Measurements from ENCODE around the gene DPYSL3.

The DPYSL3 gene

GRCh38 chr5:147406636-147407035, 103.2 kb downstream of the DPYSL3 start:
- FAIRE-seq: no peak
- no peak for DNase-seq (ENCODE audit: low spot score)

GRCh38 chr5:147404706-147405105, 105.2 kb downstream of the DPYSL3 start:
- FAIRE-seq: no peak
- no peak for DNase-seq (ENCODE audit: low spot score)

DNA sequence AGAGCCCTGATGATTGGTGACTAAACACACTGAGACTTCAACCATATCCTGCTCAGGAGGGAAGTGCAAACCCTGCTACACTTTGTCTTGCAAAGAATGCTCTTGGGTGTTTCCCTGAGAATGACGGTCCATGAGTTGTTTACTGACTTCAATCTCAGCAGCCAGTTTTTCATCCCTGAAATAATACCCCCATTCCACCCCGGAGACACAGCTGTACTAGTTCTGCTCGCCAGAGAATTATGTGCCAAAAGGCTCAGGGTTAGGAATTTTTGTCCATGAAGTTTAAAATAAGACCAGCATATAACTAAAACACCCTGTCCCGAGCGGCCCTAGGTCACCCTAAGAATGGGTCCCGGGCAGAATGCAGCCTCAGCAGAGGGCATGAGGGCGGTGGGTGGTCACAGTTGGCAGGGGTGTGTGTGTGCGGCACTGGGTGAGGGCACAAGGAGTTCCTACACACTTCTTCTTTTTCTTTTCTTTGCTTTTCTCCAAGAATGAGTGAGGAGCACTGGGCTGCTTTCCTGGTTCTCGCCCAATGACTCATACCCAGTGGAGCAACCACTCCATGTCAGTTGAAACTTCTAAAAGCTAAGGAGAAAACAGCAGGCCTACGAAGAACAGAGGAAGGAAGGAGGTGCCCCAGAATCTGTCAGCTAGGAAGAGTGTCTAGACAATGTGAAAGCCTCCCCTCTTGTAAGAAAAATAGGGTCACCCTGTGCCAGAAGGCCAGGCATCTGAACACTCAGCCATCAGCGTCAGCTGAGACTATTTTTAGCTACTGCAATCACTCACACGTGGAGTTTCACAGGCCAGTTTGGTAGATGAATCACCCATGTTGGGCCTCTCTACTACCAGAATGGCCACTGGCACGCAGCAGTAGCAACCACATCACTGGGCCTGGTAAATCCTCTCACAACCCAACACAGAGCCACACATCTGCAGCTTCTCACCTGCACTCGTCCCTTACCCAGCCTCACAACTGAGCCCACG, 105.9 kb downstream of the DPYSL3 start:
- FAIRE-seq: peak; percentile 89
- DNase-seq (ENCODE audit: low spot score): peak; percentile 86

GRCh38 chr5:147400881-147401280, 109.0 kb downstream of the DPYSL3 start:
- DNase-seq (ENCODE audit: low spot score): no peak

DNA sequence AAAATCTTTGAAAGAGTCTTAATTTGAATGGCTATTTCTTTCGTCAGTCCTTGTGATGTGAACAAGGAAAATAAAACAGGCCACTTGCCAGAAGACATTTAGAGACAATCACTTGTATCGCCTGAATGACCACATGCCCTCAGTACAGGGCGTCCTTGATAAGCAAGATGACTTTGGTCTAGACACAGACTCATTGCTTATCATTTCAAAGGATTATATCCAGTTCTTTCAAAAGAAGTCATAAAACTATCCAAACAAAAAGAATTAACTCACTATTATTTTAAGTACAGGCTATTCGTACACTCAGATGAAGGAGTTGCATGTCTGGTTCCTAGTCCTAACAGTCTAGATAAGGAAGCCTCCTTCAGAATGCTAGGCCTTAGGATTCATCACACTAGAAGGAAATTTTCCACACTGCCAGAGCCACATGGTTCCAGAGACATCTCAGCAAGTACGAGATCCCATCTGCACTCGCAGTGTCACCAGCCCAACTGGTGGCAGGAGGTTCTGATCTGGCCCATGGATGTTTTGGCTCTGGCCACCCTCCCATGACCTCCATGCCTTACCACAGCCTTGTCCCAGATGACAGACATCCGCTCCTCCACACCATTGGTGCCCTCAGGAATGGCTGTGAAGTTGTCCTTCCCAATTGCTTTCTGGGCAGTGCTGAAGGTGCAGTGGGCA, 109.6 kb downstream of the DPYSL3 start:
- no peak for FAIRE-seq
- DNase-seq (ENCODE audit: low spot score): no peak

More at GRCh38 chr5:147400881-147401280, 109.0 kb downstream of the DPYSL3 start:
- no peak for FAIRE-seq

DNA sequence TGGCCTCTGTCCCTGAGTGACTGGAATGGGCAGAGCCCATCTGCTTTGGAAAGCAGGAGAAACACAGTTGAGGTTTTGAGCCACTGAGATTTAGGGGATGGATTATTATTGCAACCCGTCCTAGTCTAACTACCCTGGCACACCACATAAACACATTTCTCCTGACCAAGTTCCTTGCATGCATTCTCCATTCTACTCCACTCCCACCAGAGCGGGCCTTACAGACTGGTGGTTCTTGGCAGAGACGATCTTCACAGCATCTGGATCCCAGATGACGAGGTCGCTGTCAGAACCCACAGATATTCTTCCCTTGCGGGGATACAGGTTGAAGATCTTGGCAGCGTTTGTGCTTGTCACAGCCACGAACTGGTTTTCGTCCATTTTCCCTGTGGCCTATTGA, 111.0 kb downstream of the DPYSL3 start:
- FAIRE-seq (no peak), DNase-seq (ENCODE audit: low spot score) (no peak)

GRCh38 chr5:147397616-147398015, 112.3 kb downstream of the DPYSL3 start:
- DNase-seq (ENCODE audit: low spot score): no peak
- FAIRE-seq: no peak

GRCh38 chr5:147396070-147396823, 113.6 kb downstream of the DPYSL3 start:
- peak; percentile 83 for FAIRE-seq

DNA sequence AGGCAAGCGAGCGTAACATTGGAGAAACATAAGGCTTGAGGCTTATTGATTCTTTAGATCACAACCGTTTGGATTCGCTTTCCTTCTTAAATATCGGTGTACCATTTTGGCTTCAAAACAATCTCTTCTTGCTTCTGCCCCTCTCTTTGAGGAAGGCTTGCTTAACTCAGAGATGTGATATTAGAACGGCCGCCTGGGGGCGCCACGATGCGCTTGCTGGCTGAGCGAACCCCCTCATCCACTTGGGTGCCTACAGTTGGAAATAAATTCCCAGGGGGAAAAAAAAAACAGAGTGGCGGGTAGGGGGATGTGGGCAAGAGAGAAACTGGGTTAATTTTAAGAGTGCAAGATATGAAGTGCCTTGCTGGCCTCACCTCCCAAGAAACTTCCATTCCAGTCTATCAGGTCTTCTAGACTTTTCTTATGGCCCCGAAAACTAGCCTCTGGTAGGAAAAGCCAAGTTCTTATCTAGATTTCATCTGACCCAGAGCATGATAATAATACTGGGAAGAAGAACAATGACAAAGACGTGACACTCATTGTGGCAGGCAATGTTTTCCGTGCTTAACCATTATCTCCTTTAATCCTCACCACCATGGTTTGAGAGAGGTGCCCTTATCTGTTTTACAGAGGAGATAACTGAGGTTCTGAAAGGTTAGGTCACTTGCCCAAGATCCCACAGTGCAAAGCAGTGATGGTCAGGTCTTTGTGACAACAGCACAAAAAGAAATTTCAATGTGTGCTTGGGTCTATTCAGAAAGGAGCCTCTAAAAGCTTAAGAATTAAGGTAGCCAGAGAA, 115.8 kb downstream of the DPYSL3 start:
- no peak for DNase-seq (ENCODE audit: low spot score)
- FAIRE-seq: no peak

More at GRCh38 chr5:147396070-147396823, 113.6 kb downstream of the DPYSL3 start:
- no peak for DNase-seq (ENCODE audit: low spot score)

GRCh38 chr5:147391781-147392180, 118.1 kb downstream of the DPYSL3 start:
- DNase-seq (ENCODE audit: low spot score): peak; percentile 71
- FAIRE-seq: no peak

GRCh38 chr5:147390654-147391225, 119.1 kb downstream of the DPYSL3 start:
- DNase-seq (ENCODE audit: low spot score) (no peak), FAIRE-seq (no peak)

- FAIRE-seq: no peak
Measured at GRCh38 chr5:147388184-147389108, 121.4 kb downstream of the DPYSL3 start.

DNA sequence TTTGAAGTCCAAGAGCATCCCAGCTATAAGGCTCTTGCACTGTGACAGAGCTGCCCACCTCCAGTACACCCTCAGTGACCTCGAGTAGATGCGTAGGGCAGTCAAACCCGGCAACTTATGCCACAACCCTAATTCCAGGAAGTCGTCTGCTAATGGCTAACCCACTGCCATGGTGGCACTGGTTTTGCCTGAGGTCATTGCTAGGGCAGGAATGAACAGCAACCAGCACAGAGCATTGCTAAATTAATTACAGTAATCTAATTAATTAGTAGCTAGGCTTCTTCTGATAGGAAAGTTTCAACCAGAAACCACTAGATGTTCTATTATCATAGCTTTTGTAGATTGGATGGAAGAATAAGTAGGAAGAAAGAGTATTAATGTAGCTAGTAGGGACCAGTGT, 122.8 kb downstream of the DPYSL3 start:
- DNase-seq (ENCODE audit: low spot score): no peak

More at GRCh38 chr5:147388184-147389108, 121.4 kb downstream of the DPYSL3 start:
- DNase-seq (ENCODE audit: low spot score): no peak

DNA sequence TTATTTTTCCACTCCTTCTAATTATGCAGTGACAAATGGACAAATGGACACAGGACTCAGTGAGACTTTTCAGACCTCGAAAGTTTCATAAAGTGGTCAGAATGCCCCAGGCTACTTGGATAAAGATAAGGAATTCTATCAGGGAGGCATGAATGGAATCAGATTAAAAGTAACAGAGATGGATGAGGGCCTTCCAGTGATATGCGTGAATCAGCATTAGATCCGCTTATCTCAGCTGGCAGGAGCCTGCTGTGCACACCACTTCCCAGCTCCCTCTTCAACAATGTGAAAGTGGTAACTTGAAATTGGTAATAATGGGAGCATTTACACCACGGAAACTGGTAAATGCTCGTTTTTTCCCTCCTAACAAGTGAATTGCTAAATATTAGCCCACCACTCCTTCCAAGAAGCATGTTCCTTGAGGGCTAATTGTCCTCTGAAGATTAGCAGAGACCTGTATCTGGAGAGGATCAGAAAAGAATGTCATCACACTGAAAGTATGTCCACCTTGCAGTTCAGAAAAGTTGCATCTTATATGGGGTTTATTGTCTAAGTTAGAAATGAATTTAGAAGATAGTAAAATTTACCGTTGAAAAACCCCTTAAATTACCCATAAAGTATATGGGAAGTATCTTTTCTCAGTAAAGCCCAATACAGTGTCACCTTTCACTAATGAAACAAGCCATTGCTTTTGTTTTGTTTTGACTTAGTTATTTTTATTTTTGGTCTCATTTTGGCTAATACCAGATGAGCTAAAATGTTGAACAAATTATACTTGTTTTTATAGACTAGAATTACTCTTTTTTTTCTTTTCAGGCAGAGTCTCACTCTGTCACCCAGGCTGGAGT, 125.3 kb downstream of the DPYSL3 start:
- DNase-seq (ENCODE audit: low spot score) (no peak), FAIRE-seq (no peak)

More for the DNA sequence above, 122.8 kb downstream of the DPYSL3 start:
- no peak for FAIRE-seq

DNA sequence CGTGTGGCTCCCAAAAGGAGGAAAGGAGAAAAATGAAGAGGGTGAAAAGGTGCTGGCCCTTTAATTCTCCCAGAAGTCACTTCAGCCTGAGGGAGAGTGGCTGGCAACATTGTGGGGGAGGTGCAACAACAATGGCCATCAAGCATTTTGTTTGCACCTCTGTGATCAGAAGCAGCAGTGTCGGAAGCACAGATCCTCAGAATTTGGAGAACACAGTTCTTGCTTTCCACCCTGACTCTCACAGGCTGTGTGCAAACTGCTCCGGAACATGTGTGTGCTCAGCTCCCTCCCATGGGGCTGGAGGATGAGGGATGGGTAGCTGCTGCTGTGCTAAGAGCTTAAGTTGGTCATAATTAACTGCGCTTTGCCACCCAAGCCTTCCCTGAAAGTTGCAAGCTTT, 127.1 kb downstream of the DPYSL3 start:
- peak; percentile 53 for DNase-seq (ENCODE audit: low spot score)
- FAIRE-seq: peak; percentile 44

DNA sequence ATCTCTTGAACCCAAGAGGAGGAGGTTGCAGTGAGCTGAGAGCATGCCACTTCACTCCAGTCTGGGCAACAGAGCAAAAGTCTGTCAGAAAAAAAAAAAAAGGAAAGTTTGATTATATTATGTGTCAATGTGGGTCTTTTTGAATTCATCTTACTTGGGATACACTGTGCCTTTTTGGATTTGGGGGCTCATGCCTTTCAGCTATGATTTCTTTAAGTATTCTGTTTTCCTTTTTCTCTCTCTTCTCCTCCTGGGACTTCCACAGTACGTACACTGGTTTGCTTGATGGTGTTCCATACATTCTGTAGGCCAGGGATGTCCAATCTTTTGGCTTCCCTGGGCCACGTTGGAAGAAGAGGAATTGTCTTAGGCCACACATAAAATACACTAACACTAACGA, 128.3 kb downstream of the DPYSL3 start:
- no peak for DNase-seq (ENCODE audit: low spot score)
- no peak for FAIRE-seq

- no peak for DNase-seq (ENCODE audit: low spot score)
- no peak for FAIRE-seq
Measured at GRCh38 chr5:147377682-147378081, 132.2 kb downstream of the DPYSL3 start.

- DNase-seq (ENCODE audit: low spot score): no peak
- FAIRE-seq: no peak
Measured at GRCh38 chr5:147375151-147375550, 134.7 kb downstream of the DPYSL3 start.
